GM23248 (cell line): ENCODE results near the gene KRCC1. TPM values are rescaled to one million over a fixed set of nuclear protein-coding genes. Genes with fewer than 3 reads are reported as not detected.

Experiments used
- DNase-seq: peaks from one replicate; pipeline ENCODE4 v3.0.0-alpha.2; 2015
- H2AFZ ChIP-seq: fragments of 200-600 bp; sonication (generic); 2 replicates; pipeline ENCODE4 v1.6.1; 2016; ENCODE audit warnings: antibody characterized with exemption
- H3F3A ChIP-seq: fragments of 200-600 bp; sonication (generic); 2 replicates; pipeline ENCODE4 v1.6.1; 2016; ENCODE audit warnings: mild to moderate bottlenecking, antibody characterized with exemption, mixed run types; ENCODE audit not compliant: insufficient read depth
- H3K27ac ChIP-seq: fragments of 200-600 bp; sonication (generic); 2 replicates; pipeline ENCODE4 v1.5.1; 2016; ENCODE audit warnings: mild to moderate bottlenecking
- H3K27me3 ChIP-seq: fragments of 200-600 bp; sonication (generic); replicated peaks from 2 replicates; pipeline ENCODE4 v1.6.1; 2016; ENCODE audit warnings: mild to moderate bottlenecking; ENCODE audit not compliant: insufficient read depth
- H3K36me3 ChIP-seq: fragments of 200-600 bp; sonication (generic); 2 replicates; pipeline ENCODE4 v1.6.1; 2016; ENCODE audit warnings: low read depth, mild to moderate bottlenecking
- H3K4me1 ChIP-seq: fragments of 200-600 bp; sonication (generic); 2 replicates; pipeline ENCODE4 v1.6.1; 2016; ENCODE audit warnings: mild to moderate bottlenecking; ENCODE audit not compliant: insufficient read depth
- H3K4me2 ChIP-seq: fragments of 200-600 bp; sonication (generic); one replicate; pipeline ENCODE4 v1.6.1; 2016; ENCODE audit warnings: mild to moderate bottlenecking; ENCODE audit not compliant: unreplicated experiment
- H3K4me3 ChIP-seq: fragments of 200-600 bp; sonication (generic); 2 replicates; pipeline ENCODE4 v1.5.1; 2016; ENCODE audit warnings: mild to moderate bottlenecking
- H3K79me2 ChIP-seq: fragments of 200-600 bp; sonication (generic); 2 replicates; pipeline ENCODE4 v1.6.1; 2016; ENCODE audit warnings: mild to moderate bottlenecking; ENCODE audit not compliant: insufficient read depth
- H3K9ac ChIP-seq: fragments of 200-600 bp; sonication (generic); 2 replicates; pipeline ENCODE4 v1.6.1; 2016; ENCODE audit warnings: mild to moderate bottlenecking
- H3K9me2 ChIP-seq: fragments of 200-600 bp; sonication (generic); 2 replicates; pipeline ENCODE4 v1.6.1; 2016; ENCODE audit warnings: mixed run types, mild to moderate bottlenecking, moderate library complexity; ENCODE audit not compliant: insufficient read depth
- H3K9me3 ChIP-seq: fragments of 200-600 bp; sonication (generic); one replicate; pipeline ENCODE4 v1.6.1; 2017; ENCODE audit warnings: low read depth
- H4K20me1 ChIP-seq: fragments of 200-600 bp; sonication (generic); 2 replicates; pipeline ENCODE4 v1.6.0; 2016; ENCODE audit not compliant: insufficient read depth
- EZH2 ChIP-seq: fragments of 200-600 bp; sonication (generic); IDR thresholded peaks from 2 replicates; pipeline ENCODE4 v1.6.1; 2018; ENCODE audit warnings: antibody characterized with exemption, mild to moderate bottlenecking; ENCODE audit not compliant: insufficient read depth, poor library complexity, severe bottlenecking
- EZH2phosphoT487 ChIP-seq: fragments of 200-600 bp; sonication (generic); IDR thresholded peaks from 2 replicates; pipeline ENCODE4 v1.6.1; 2018; ENCODE audit warnings: antibody characterized with exemption, moderate library complexity, mild to moderate bottlenecking, low read depth; ENCODE audit not compliant: insufficient read depth
- WGBS, 2 experiments: methylation state at CpG; one replicate each; pipeline ENCODE4 v1.1.6; 2015 to 2017; ENCODE audit warnings: low lambda C conversion rate in 2 of 2, low coverage in 1 of 2; ENCODE audit errors: missing lambda C conversion rate in 2 of 2; 5-methylcytosine and 5-hydroxymethylcytosine counted together
- in situ Hi-C: fragments of 300-500 bp; cut with MboI; formaldehyde crosslinking; loops from 2 replicates; pipeline ENCODE4 v1.15.0; 2020
- polyA plus RNA-seq: library from polyadenylated mRNA; unstranded; fragments of >200 nt; fragmentation: Nextera tagmentation; extraction: Ambion mirVana; gene quantifications from 2 replicates; pipeline ENCODE4 v1.2.1, GENCODE V29; 2016
- total RNA-seq: library from RNA; depleted of rRNA; stranded (reverse); fragments of >200 nt; shearing (Covaris generic); gene quantifications from 2 replicates; pipeline ENCODE4 v1.2.3, GENCODE V29; 2014

The KRCC1 gene
- total and polyA plus RNA-seq, 2 experiments from 2014 or later, result 33.1 to 41.3 TPM

DNA sequence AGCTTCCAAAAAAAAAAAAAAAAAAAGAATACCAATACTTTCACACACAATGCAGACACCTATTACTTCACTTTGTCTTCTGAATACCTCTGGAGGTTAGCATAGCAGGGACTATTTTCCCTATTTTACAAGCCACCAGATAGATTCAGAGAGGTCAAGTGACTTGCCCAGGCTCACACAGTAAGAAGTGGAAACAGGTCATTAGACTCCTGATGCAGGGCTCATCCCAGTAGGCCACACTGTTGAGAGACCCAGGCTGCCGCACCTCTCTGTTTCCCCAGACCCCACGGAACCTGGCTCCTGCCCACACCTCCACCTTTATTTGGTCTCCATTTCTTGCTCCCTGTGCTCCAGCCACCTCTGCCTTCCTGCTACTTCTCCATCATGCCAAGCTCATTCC lies 31.5 kb upstream of the KRCC1 start:
- Histone ChIP-seq H3K4me1 (no peaks in the 10 kb centered on the region), H3K4me2 (no peak overlapping the region), H3K9me2 (no peaks in the 10 kb centered on the region), H3K27me3 (no peaks in the 10 kb centered on the region; the same call in none of the 2 replicates), H3F3A (no peaks in the 10 kb centered on the region), H3K79me2 (no peaks in the 10 kb centered on the region), H3K9ac (no peak overlapping the region), H3K36me3 (no peaks in the 10 kb centered on the region), H2AFZ (no peak overlapping the region), H3K4me3 (no peak overlapping the region), H3K27ac (no peak overlapping the region), H3K9me3 (no peaks in the 10 kb centered on the region), H4K20me1 (no peaks in the 10 kb centered on the region)
- no peak for DNase-seq
- TF ChIP-seq EZH2phosphoT487, result no peak
- TF ChIP-seq EZH2, result no peak
- WGBS, 2 experiments, result 71 to 76% methylated on average over 2 of the region's 2 CpGs
- in situ Hi-C loops, result no loop called here

GRCh38 chr2:88086401-88086800 lies 30.8 kb upstream of the KRCC1 start:
- H4K20me1 ChIP-seq, result no peaks in the 10 kb centered on the region
- no peak overlapping the region for H2AFZ ChIP-seq
- no peaks in the 10 kb centered on the region for H3K36me3 ChIP-seq
- H3K4me1 ChIP-seq, result no peaks in the 10 kb centered on the region
- H3K9me3 ChIP-seq, result no peaks in the 10 kb centered on the region
- no peak overlapping the region for H3K4me2 ChIP-seq
- H3K79me2 ChIP-seq, result no peaks in the 10 kb centered on the region
- in situ Hi-C loops, result no loop called here
- H3K4me3 ChIP-seq, result no peak overlapping the region
- no peak for TF ChIP-seq EZH2phosphoT487
- H3K9ac ChIP-seq, result no peak overlapping the region
- no peaks in the 10 kb centered on the region; the same call in none of the 2 replicates for H3K27me3 ChIP-seq
- 61 to 72% methylated on average over 8 to 9 of the region's 9 CpGs for WGBS, 2 experiments
- DNase-seq, result no peak
- no peaks in the 10 kb centered on the region for H3K9me2 ChIP-seq
- no peak overlapping the region for H3K27ac ChIP-seq
- no peaks in the 10 kb centered on the region for H3F3A ChIP-seq

- H3F3A ChIP-seq, result no peaks in the 10 kb centered on the region
- 58 to 72% methylated on average over 5 of the region's 5 CpGs for WGBS, 2 experiments
- in situ Hi-C loops, result no loop called here
- no peak overlapping the region for H3K4me2 ChIP-seq
- no peak for DNase-seq
- no peaks in the 10 kb centered on the region; the same call in none of the 2 replicates for H3K27me3 ChIP-seq
- H3K9me3 ChIP-seq, result no peaks in the 10 kb centered on the region
- no peaks in the 10 kb centered on the region for H3K79me2 ChIP-seq
- no peaks in the 10 kb centered on the region for H4K20me1 ChIP-seq
- no peaks in the 10 kb centered on the region for H3K9me2 ChIP-seq
- no peak overlapping the region for H3K27ac ChIP-seq
- H3K4me1 ChIP-seq, result no peaks in the 10 kb centered on the region
- H2AFZ ChIP-seq, result no peak overlapping the region
- H3K4me3 ChIP-seq, result no peak overlapping the region
- H3K9ac ChIP-seq, result no peak overlapping the region
- no peak for TF ChIP-seq EZH2phosphoT487
- TF ChIP-seq EZH2, result no peak
- no peaks in the 10 kb centered on the region for H3K36me3 ChIP-seq
These were observed 30.0 kb upstream of the KRCC1 start for GRCh38 chr2:88085602-88086001.

DNA sequence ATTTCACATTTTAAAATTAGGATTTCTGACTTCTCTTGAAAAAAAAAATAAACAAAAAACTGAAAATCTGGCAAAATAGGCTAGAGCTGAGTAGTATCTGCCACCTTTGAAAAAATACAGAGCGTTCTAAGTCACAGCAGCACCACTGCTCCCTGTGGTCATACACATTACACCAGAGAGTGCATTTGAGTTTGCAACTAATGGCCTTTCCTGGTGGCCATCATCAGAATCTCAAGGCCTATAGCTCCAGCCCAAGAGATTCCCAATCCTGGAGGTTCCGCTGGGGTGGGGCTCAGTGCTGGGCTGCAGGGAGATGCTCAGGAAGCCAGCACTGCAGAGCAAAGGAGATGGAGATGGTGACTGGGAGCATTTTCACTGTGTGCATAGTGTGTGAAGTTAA lies 29.5 kb upstream of the KRCC1 start:
- in situ Hi-C loops, result no loop called here
- Histone ChIP-seq H3K79me2 (no peaks in the 10 kb centered on the region), H3K9me2 (no peaks in the 10 kb centered on the region), H3K4me3 (no peak overlapping the region), H3K4me1 (no peaks in the 10 kb centered on the region), H3K9ac (no peak overlapping the region), H2AFZ (no peak overlapping the region), H3K27ac (no peak overlapping the region), H3K36me3 (no peaks in the 10 kb centered on the region), H3K4me2 (no peak overlapping the region), H4K20me1 (no peaks in the 10 kb centered on the region), H3K27me3 (no peaks in the 10 kb centered on the region; the same call in 1 of the 2 replicates), H3K9me3 (no peaks in the 10 kb centered on the region), H3F3A (no peaks in the 10 kb centered on the region)
- WGBS, 2 experiments, result 81 to 87% methylated on average over 2 of the region's 2 CpGs
- DNase-seq, result no peak
- TF ChIP-seq EZH2phosphoT487, result no peak
- no peak for TF ChIP-seq EZH2

- H3K4me3 ChIP-seq, result no peak overlapping the region
- no peaks in the 10 kb centered on the region; the same call in 1 of the 2 replicates for H3K27me3 ChIP-seq
- H3K9me2 ChIP-seq, result no peaks in the 10 kb centered on the region
- in situ Hi-C loops, result no loop called here
- H4K20me1 ChIP-seq, result no peaks in the 10 kb centered on the region
- no peaks in the 10 kb centered on the region for H3K4me1 ChIP-seq
- H3K9me3 ChIP-seq, result no peaks in the 10 kb centered on the region
- TF ChIP-seq EZH2phosphoT487, result no peak
- TF ChIP-seq EZH2, result no peak
- H3K79me2 ChIP-seq, result no peaks in the 10 kb centered on the region
- no peak overlapping the region for H3K4me2 ChIP-seq
- WGBS, 2 experiments, result 85 to 88% methylated on average over 1 of the region's 1 CpG
- H3K9ac ChIP-seq, result no peak overlapping the region
- no peaks in the 10 kb centered on the region for H3F3A ChIP-seq
- H3K27ac ChIP-seq, result no peak overlapping the region
- H3K36me3 ChIP-seq, result no peaks in the 10 kb centered on the region
- H2AFZ ChIP-seq, result no peak overlapping the region
- DNase-seq, result no peak
These were observed 27.2 kb upstream of the KRCC1 start for GRCh38 chr2:88082781-88083180.
